IPS DF 6.9 (cell line): Measurements from ENCODE around the gene AVEN.

ENCODE experiments used
- DNase-seq: peaks from one replicate; pipeline ENCODE4 v3.0.0-alpha.2; 2013; ENCODE audit warnings: low read depth, low spot score
- H3K27ac ChIP-seq: one replicate; pipeline ENCODE4 v1.5.1; 2013; ENCODE audit warnings: low read length, control low read depth
- H3K27me3 ChIP-seq: 2 replicates; pipeline ENCODE4 v1.6.1; 2013; ENCODE audit warnings: mild to moderate bottlenecking, low read length; ENCODE audit not compliant: control insufficient read depth, insufficient read depth
- H3K36me3 ChIP-seq: 2 replicates; pipeline ENCODE4 v1.6.1; 2013; ENCODE audit warnings: low read length; ENCODE audit not compliant: control insufficient read depth, insufficient read depth
- H3K4me1 ChIP-seq: 2 replicates; pipeline ENCODE4 v1.6.1; 2013; ENCODE audit warnings: low read length; ENCODE audit not compliant: control insufficient read depth, insufficient read depth
- H3K4me3 ChIP-seq: 2 replicates; pipeline ENCODE4 v1.5.1; 2013; ENCODE audit warnings: mild to moderate bottlenecking, low read length
- H3K9me3 ChIP-seq: 2 replicates; pipeline ENCODE4 v1.6.1; 2013; ENCODE audit warnings: low read length, inconsistent platforms; ENCODE audit not compliant: control insufficient read depth, insufficient read depth
- WGBS: extraction: QIAGEN DNeasy Blood & Tissue Kit; methylation state at CpG from one replicate; pipeline ENCODE4 v1.1.7; 2013; ENCODE audit warnings: mixed read lengths, missing lambda C conversion rate; ENCODE audit not compliant: insufficient read length, insufficient coverage; 5-methylcytosine and 5-hydroxymethylcytosine counted together

Gene AVEN

DNA sequence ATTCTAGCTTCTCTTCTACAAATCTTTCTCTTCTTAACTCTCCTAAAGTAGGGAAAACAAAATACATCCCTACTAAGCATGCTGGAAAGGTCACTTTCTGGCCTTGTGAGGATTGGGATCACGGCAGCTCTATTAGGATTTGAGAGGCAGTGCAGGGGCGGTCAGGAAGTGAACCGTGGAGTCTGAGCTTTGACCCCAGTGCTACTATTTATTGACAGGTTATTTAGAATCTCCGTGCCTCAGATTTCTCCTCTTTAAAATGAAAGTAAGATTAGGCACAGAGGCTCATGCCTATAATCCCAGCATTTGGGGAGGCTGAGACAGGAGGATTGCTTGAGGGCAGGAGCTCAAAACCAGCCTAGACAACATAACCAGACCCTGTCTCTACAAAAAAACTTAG, 112.7 kb downstream of the AVEN start:
- no peaks in the 10 kb centered on the region for H3K27me3 ChIP-seq
- no peak overlapping the region for H3K27ac ChIP-seq
- no peaks in the 10 kb centered on the region for H3K9me3 ChIP-seq
- H3K36me3 ChIP-seq, result no peaks in the 10 kb centered on the region
- H3K4me1 ChIP-seq, result no peaks in the 10 kb centered on the region
- DNase-seq, result no peak
- no CpG with 5 or more reads among the region's 4 CpGs for WGBS
- H3K4me3 ChIP-seq, result no peak overlapping the region

DNA sequence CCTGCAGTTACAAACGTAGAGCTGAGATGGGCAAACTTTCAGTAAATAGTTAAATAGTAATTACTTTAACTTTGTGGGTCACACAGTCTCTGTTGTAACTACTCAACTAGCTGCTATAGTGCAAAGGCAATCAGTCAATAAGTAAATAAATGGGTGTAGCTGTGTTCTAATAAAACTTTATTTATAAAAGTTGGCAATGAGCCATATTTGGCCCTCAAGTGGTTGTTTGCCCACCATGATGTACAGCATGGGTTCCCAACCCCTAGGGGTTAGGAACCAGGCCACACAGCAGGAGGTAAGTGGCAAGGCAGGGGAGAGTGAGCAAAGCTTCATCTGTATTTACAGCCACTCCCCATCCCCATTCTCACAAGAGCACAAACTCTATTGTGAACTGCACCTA, 115.6 kb downstream of the AVEN start:
- WGBS, result no CpG with 5 or more reads among the region's 1 CpG
- H3K27ac ChIP-seq, result no peak overlapping the region
- DNase-seq, result no peak

DNA sequence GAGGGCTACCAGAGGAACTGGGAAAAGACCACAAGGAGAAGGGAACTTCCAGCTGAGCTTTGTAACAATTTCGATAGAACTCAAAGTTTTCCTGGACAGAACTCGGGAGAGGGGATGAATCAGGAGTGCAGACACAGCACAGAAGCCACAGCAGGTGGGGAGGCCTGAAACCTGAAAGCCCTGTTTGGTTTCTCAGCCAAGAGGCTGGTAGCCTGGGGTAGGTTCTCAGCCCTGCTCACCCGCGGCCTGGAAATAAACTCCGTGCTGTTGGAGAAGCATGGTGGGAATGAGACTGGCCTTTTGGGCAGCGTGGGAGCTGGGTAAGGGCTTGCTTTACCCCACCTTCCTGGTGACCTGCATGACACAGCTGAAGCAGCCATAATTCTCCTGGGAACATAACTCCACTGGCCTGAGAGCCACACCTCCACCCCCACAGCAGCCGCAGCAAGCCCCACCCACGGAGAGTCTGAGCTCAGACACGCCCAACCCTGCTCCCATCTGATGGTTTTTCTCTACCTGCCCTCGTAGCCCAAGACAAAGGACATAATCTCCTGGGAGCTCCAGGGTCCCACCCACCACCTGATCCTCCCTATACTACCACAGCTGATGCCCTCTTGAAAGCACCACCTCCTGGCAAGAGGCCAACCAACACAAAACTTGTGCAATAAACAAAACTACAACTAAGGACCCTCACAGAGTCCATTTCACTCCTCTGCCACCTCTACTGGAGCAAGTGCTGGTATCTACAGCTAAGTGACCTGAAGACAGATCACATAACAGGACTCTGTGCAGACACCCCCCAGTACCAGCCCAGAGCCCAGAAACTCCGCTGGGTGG, 123.2 kb downstream of the AVEN start:
- no peak overlapping the region for H3K27ac ChIP-seq
- no peak for DNase-seq

More for the DNA sequence above, 115.6 kb downstream of the AVEN start:
- H3K4me3 ChIP-seq, result no peak overlapping the region
- H3K4me1 ChIP-seq, result no peaks in the 10 kb centered on the region
- H3K27me3 ChIP-seq, result no peaks in the 10 kb centered on the region
- no peaks in the 10 kb centered on the region for H3K9me3 ChIP-seq
- H3K36me3 ChIP-seq, result no peaks in the 10 kb centered on the region

DNA sequence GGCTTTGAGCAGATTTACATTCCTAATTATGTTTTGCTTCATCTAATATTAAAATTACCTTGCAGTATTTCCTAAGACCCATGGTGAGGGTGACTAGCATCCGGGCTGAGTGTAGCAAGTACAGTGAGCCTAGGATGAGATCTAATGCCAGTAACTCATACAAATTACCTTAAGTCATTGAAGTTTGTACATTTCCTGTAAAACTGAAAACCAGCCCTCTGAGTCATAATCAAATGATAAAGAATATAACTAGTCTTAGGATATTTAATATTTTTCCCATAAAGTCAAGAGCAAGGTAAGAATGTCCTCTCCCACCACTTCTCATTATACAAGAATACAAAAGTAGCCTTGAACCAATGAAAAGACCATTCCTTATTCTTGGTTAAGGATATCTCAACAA, 125.5 kb downstream of the AVEN start:
- no peaks in the 10 kb centered on the region for H3K9me3 ChIP-seq
- H3K27me3 ChIP-seq, result no peaks in the 10 kb centered on the region
- no peak overlapping the region for H3K27ac ChIP-seq
- H3K4me1 ChIP-seq, result peaks cover 4% of the 10 kb centered on the region
- H3K4me3 ChIP-seq, result no peak overlapping the region
- H3K36me3 ChIP-seq, result no peaks in the 10 kb centered on the region
- no peak for DNase-seq
- no CpG with 5 or more reads among the region's 1 CpG for WGBS

More for the DNA sequence above, 123.2 kb downstream of the AVEN start:
- Histone ChIP-seq H3K27me3 (no peaks in the 10 kb centered on the region), H3K9me3 (no peaks in the 10 kb centered on the region), H3K4me1 (peaks cover 4% of the 10 kb centered on the region), H3K36me3 (no peaks in the 10 kb centered on the region), H3K4me3 (no peak overlapping the region)
- no CpG with 5 or more reads among the region's 11 CpGs for WGBS

DNA sequence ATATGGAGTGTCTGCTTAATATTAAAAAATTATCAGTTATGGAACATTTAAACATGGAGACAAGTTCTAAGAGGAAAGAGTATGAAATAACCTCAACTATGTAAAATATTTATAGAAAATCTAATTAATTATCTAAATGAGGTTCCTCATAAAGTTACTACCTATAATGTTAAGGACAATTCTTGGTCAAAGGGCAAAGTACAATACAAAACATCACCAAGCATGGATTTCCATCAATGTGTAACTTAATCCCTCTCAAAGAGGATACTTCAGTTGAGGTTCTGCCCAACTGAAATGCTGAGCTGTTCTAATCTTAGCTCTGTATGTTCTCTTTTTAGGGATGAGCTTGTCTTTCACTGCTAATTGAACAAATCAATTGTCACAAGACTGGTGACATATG, 126.7 kb downstream of the AVEN start:
- Histone ChIP-seq H3K4me3 (no peak overlapping the region), H3K9me3 (no peaks in the 10 kb centered on the region), H3K27me3 (no peaks in the 10 kb centered on the region), H3K36me3 (no peaks in the 10 kb centered on the region), H3K27ac (no peak overlapping the region), H3K4me1 (peaks cover 4% of the 10 kb centered on the region)
- no peak for DNase-seq

DNA sequence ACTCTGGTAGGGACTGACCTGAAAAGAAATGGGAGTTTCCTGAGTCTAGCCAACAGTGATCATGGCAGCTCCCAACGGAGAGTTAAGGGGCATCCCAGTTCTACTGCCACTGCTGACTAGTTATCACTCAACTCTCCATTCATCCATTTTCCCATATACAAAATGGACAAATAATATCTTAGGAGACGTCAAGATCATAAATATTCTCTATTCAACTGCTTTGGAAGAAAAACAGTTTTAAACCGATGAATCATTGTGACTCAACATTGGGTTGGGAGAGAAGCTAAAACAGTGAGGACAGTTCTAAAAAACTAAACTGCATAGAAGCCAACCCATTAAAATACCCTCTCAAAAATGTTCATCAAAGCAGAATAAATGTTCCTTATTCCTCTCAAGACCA, 128.3 kb downstream of the AVEN start:
- no peak for DNase-seq
- no peak overlapping the region for H3K4me3 ChIP-seq
- no CpG with 5 or more reads among the region's 3 CpGs for WGBS

DNA sequence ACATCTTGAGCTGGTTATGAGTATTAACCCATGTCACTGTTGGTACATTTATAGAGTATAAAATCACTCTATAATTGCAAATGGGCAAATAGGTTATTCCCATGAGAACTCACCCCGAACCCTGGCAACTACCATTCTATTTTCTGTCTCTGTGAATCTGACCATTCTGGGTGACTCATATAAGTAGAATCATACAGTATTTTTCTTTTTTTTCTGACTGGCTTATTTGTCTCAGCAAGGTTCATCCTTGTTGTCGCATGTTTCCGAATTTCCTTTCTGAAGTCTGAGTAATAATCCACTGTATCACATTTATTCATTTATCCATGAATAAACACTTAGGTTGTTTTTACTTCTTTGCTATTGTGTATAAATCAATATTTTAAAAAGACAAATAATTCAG, 130.6 kb downstream of the AVEN start:
- Histone ChIP-seq H3K27me3 (no peaks in the 10 kb centered on the region), H3K4me3 (no peak overlapping the region), H3K27ac (no peak overlapping the region), H3K9me3 (no peaks in the 10 kb centered on the region), H3K36me3 (no peaks in the 10 kb centered on the region), H3K4me1 (no peaks in the 10 kb centered on the region)
- no peak for DNase-seq
- no CpG with 5 or more reads among the region's 3 CpGs for WGBS

More for the DNA sequence above, 128.3 kb downstream of the AVEN start:
- Histone ChIP-seq H3K4me1 (peaks cover under 1% of the 10 kb centered on the region; the same call in 1 of the 2 replicates), H3K27me3 (no peaks in the 10 kb centered on the region), H3K9me3 (no peaks in the 10 kb centered on the region), H3K27ac (no peak overlapping the region), H3K36me3 (no peaks in the 10 kb centered on the region)

DNA sequence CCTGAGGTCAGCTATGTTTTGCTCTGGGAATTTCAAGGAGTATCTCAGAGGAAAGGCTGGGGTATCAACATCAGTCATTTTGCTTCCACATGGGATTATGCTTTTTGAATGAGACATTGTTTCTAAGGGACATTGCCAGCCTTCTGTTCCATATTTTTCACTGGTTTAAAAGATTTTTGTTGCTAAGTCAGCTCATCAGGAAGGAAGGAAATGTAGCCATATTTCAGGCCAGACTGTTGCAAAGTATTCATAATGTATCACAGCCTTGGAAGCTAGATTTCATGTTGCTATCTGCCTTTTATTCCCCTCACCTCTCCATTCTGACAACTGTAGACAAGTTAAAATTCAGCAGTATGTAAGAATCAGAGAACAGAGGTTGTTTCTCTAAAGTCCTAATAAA, 131.7 kb downstream of the AVEN start:
- peaks cover 1% of the 10 kb centered on the region; the same call in 1 of the 2 replicates for H3K4me1 ChIP-seq
- no peak overlapping the region for H3K27ac ChIP-seq
- H3K36me3 ChIP-seq, result no peaks in the 10 kb centered on the region
- no peak overlapping the region for H3K4me3 ChIP-seq
- no peaks in the 10 kb centered on the region for H3K27me3 ChIP-seq
- no peaks in the 10 kb centered on the region for H3K9me3 ChIP-seq
- no peak for DNase-seq

DNA sequence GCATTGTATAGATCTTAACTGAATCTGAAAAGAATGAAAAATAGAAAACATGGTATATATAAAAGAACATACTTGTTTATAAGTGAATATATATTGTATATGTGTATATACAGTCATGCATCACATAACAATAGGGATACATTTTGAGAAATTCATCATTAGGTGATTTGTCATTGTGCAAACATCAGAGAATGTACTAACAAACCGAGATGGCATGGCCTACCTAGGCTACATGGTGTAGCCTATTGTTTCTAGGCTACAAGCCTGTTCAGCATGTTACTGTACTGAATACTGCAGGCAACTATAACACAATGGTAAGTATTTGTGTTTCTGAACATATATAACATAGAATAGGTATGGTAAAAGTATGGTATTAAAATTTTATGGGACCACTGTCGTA, 135.3 kb downstream of the AVEN start:
- H3K4me3 ChIP-seq, result no peak overlapping the region
- no peaks in the 10 kb centered on the region for H3K27me3 ChIP-seq
- no CpG with 5 or more reads among the region's 2 CpGs for WGBS
- no peaks in the 10 kb centered on the region for H3K36me3 ChIP-seq
- no peaks in the 10 kb centered on the region for H3K9me3 ChIP-seq
- peaks cover 1% of the 10 kb centered on the region; the same call in 1 of the 2 replicates for H3K4me1 ChIP-seq
- no peak overlapping the region for H3K27ac ChIP-seq
- DNase-seq, result no peak

DNA sequence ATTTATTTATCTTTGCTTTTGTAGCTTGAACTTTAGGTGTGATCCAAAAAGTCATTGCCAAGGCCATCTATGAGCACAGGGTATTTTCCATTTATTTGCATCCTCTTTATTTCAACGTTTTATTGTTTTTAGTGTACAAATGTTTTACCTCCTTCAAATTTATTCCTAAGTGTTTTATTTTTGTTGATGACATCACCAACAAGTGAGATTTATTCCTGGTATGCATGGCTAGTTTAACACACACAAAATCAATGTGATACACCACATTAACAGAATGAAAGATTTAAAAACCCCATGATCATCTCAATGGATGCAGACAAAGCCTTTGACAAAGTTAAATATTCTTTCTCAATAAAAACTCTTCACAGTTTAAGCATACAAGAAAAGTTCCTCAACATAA, 137.0 kb downstream of the AVEN start:
- Histone ChIP-seq H3K4me3 (no peak overlapping the region), H3K9me3 (no peaks in the 10 kb centered on the region)
- WGBS, result no CpG with 5 or more reads among the region's 1 CpG

DNA sequence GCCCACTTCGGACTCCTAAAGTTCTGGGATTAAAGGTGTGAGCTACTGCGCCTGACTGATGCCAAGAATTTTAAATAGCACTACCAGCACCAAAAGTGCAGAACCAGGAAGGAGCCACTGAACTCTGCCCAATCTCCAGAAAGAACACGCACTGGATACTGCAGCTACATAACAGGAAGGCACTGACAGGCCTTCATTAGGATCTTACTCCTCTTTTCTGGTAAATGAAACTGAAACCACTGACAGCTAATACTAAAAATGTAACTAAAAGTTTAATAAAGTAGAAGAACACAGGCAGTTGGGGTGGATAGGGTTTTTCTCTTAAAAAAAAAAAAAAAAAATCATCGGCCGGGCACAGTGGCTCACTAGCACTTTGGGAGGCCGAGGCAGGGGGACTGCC, 144.8 kb downstream of the AVEN start:
- no peak overlapping the region for H3K4me3 ChIP-seq
- H3K4me1 ChIP-seq, result no peaks in the 10 kb centered on the region; the same call in 1 of the 2 replicates
- no peaks in the 10 kb centered on the region for H3K36me3 ChIP-seq
- WGBS, result no CpG with 5 or more reads among the region's 6 CpGs
- no peaks in the 10 kb centered on the region for H3K9me3 ChIP-seq
- H3K27ac ChIP-seq, result no peak overlapping the region
- H3K27me3 ChIP-seq, result no peaks in the 10 kb centered on the region
- no peak for DNase-seq

More for the DNA sequence above, 137.0 kb downstream of the AVEN start:
- Histone ChIP-seq H3K36me3 (no peaks in the 10 kb centered on the region), H3K4me1 (peaks cover 1% of the 10 kb centered on the region; the same call in 1 of the 2 replicates), H3K27ac (no peak overlapping the region), H3K27me3 (no peaks in the 10 kb centered on the region)
- DNase-seq, result no peak
